Lower lobe of right lung (tissue), 2 donors: ENCODE results near the gene MDFI. TPM values are rescaled to one million over a fixed set of nuclear protein-coding genes. Genes with fewer than 3 reads are reported as not detected.

ENCODE experiments used
- ATAC-seq, 2 donors: fragments of 200-7000 bp; cut with Tn5 transposase; one replicate each; pipeline ENCODE4 v1.9.1; 2020 to 2022; ENCODE audit warnings: mild to moderate bottlenecking in 2 of 2, moderate library complexity in 2 of 2
- DNase-seq: peaks from one replicate; pipeline ENCODE4 v3.0.0-alpha.2; 2020
- H3K27ac ChIP-seq: fragments of 200-600 bp; one replicate; pipeline ENCODE4 v1.8.0; 2022
- H3K27me3 ChIP-seq: fragments of 200-600 bp; one replicate; pipeline ENCODE4 v1.8.0; 2022; ENCODE audit warnings: low read depth
- H3K36me3 ChIP-seq: fragments of 200-600 bp; one replicate; pipeline ENCODE4 v1.8.0; 2022; ENCODE audit warnings: mild to moderate bottlenecking
- H3K4me1 ChIP-seq: fragments of 200-600 bp; one replicate; pipeline ENCODE4 v1.8.0; 2022
- H3K4me3 ChIP-seq: fragments of 200-600 bp; one replicate; pipeline ENCODE4 v1.8.0; 2022; ENCODE audit warnings: mild to moderate bottlenecking
- H3K9me3 ChIP-seq: fragments of 200-600 bp; one replicate; pipeline ENCODE4 v1.8.0; 2022
- intact Hi-C: fragments of 100-400 bp; cut with DNase I; formaldehyde crosslinking; loops from one replicate; pipeline ENCODE4 v1.11.0; 2022
- total RNA-seq: library from RNA; stranded (reverse); fragmentation: NEBNext Ultra II Directional; extraction: Animal tissue kit (Norgen Biotek cat#: 25700); gene quantifications from one replicate; pipeline ENCODE4 v1.2.1, GENCODE V29; 2021
- TF ChIP-seq, protein P1 (sequence below): fragments of 200-600 bp; IDR thresholded peaks from one replicate; pipeline ENCODE4 v1.8.0; 2022; ENCODE audit warnings: antibody characterized with exemption, mild to moderate bottlenecking
- donor health status: DM: no; HTN: yes; CAD: no; lungs with severe emphysema.

Gene MDFI
- total RNA-seq, 1 donor from 2014 or later: 10.6 TPM

DNA sequence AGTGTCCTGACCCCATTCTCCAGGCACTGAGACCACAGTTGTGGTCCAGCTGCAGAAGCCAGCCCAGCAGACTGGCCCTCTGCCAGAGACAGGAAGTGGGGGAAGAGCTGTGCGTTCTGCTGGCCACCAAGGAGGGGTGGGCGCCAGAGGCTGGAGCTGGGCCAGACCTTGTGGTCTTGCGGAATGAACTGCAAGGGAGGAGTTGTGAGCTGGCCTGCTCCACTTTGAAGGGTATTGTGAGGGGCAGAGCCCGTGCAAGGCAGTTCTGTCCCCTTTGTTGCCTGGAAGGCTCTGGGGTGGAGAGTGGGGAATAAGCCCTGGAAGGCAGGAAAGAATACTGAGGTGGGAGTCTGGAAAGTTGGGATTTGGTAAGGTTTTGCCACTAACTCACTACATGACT lies 3.6 kb upstream of the MDFI start:
- Histone ChIP-seq H3K9me3 (no peaks in the 10 kb centered on the region), H3K36me3 (no peaks in the 10 kb centered on the region), H3K4me3 (no peak overlapping the region), H3K4me1 (peaks cover 23% of the 10 kb centered on the region), H3K27me3 (peaks cover 23% of the 10 kb centered on the region), H3K27ac (no peak overlapping the region)
- DNase-seq (peak; percentile 27), ATAC-seq (no peak)
- intact Hi-C loops: no loop called here
- TF ChIP-seq, protein P1, sequence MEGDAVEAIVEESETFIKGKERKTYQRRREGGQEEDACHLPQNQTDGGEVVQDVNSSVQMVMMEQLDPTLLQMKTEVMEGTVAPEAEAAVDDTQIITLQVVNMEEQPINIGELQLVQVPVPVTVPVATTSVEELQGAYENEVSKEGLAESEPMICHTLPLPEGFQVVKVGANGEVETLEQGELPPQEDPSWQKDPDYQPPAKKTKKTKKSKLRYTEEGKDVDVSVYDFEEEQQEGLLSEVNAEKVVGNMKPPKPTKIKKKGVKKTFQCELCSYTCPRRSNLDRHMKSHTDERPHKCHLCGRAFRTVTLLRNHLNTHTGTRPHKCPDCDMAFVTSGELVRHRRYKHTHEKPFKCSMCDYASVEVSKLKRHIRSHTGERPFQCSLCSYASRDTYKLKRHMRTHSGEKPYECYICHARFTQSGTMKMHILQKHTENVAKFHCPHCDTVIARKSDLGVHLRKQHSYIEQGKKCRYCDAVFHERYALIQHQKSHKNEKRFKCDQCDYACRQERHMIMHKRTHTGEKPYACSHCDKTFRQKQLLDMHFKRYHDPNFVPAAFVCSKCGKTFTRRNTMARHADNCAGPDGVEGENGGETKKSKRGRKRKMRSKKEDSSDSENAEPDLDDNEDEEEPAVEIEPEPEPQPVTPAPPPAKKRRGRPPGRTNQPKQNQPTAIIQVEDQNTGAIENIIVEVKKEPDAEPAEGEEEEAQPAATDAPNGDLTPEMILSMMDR: no peak

DNA sequence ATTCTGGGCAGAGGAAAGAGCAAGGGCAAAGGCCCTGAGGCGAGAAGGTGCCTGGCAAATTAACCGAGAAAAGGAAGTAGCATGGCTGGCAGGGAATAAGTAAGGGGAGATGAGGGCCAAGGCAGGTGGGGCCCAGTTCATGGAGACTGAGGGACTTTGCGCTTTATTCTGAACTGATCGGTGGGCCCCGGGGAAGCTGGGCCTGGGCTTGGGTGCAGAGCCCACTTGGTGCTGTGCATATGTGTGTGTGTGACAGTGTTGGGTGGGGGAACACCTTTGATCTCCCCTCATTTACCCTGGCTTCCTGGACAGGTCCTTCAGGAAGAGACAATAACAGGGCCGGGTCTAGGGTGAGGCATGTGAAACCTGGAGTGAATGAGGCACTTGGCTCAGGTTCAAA lies 2.9 kb upstream of the MDFI start:
- Histone ChIP-seq H3K9me3 (no peaks in the 10 kb centered on the region), H3K4me1 (peaks cover 23% of the 10 kb centered on the region), H3K27me3 (peaks cover 28% of the 10 kb centered on the region), H3K36me3 (no peaks in the 10 kb centered on the region), H3K4me3 (no peak overlapping the region), H3K27ac (no peak overlapping the region)
- TF ChIP-seq, protein P1: no peak
- intact Hi-C loops: no loop called here
- peak; percentile 25 for DNase-seq
- no peak for ATAC-seq

GRCh38 chr6:41636833-41637193 lies 1.5 kb upstream of the MDFI start:
- DNase-seq: peak; percentile 71
- ATAC-seq: peak; percentile 73 to 90
- no peaks in the 10 kb centered on the region for H3K9me3 ChIP-seq
- TF ChIP-seq, protein P1: no peak
- H3K27me3 ChIP-seq: peaks cover 28% of the 10 kb centered on the region
- peak overlapping the region; percentile 57 for H3K4me3 ChIP-seq
- no peaks in the 10 kb centered on the region for H3K36me3 ChIP-seq
- intact Hi-C loops: no loop called here
- peaks cover 23% of the 10 kb centered on the region for H3K4me1 ChIP-seq
- H3K27ac ChIP-seq: no peak overlapping the region

GRCh38 chr6:41637194-41638001 lies 870 bp upstream of the MDFI start:
- H3K4me1 ChIP-seq: peaks cover 23% of the 10 kb centered on the region
- peak; percentile 48 for DNase-seq

DNA sequence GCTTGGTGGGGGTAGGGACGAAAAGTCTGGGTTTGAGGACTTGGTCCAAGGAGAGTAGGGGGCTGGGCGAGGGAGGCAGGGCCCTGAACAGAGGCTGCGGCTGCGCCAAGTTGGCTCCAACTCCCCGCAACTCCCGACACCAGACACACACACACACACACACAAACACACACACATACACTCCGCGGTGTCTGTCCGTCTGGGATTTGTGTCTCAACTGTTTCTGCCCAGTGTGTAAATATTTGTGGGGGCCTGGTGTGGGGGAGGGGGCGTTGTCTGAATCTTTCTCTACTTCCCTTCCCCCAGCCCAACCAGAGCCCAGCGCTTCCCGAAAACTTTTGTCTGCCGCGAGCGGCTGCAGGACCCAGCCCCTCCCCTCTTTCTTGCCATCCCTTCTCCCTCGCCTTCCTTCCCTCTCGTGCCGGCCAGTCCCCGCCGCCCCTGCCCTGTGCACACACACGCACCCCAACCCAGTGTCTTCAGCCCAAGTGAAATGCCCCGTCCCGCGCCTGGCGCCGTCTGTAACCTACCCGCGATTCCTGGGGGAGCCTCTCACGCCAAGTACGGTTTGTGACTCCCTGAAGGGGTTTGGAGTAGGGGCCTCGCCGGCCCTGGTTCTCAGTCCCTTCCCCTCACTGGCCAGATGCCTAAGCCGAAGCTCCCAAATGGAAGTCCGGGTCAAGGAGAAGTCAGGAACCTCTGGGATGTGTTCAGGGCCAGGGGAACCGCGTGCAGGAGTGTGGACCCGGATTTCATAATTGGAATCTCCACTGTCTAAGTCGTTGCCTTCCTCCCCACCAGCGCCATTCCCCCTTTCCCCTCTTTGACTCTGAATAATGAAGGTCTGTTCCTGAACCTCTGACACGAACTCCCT lies 904 bp downstream of the MDFI start:
- no peaks in the 10 kb centered on the region for H3K36me3 ChIP-seq
- no peaks in the 10 kb centered on the region for H3K9me3 ChIP-seq
- peak overlapping the region; percentile 57 for H3K4me3 ChIP-seq
- H3K27ac ChIP-seq: peak overlapping the region; percentile 51
- H3K27me3 ChIP-seq: peaks cover 28% of the 10 kb centered on the region
- peaks cover 30% of the 10 kb centered on the region for H3K4me1 ChIP-seq
- TF ChIP-seq, protein P1: no peak
- ATAC-seq: peak; percentile 4 to 8
- intact Hi-C loops: no loop called here
- peak; percentile 40 for DNase-seq

More at GRCh38 chr6:41637194-41638001, 870 bp upstream of the MDFI start:
- Histone ChIP-seq H3K4me3 (peak overlapping the region; percentile 57), H3K9me3 (no peaks in the 10 kb centered on the region), H3K27ac (peak overlapping the region; percentile 51), H3K36me3 (no peaks in the 10 kb centered on the region), H3K27me3 (peaks cover 28% of the 10 kb centered on the region)
- intact Hi-C loops: no loop called here
- TF ChIP-seq, protein P1: no peak
- ATAC-seq: peak; percentile 4 to 25
